GM23338 (cell line): ENCODE measurements around the gene RNF112. TPM values are rescaled to one million over a fixed set of nuclear protein-coding genes. Genes with fewer than 3 reads are reported as not detected.

Source experiments
- ATAC-seq: fragments of 200-7000 bp; cut with Tn5 transposase; 3 replicates; pipeline ENCODE4 v1.9.1; 2020
- DNase-seq: peaks from one replicate; pipeline ENCODE4 v3.0.0-alpha.2; 2015; ENCODE audit warnings: low spot score
- H2AFZ ChIP-seq: fragments of 200-600 bp; sonication (generic); 2 replicates; pipeline ENCODE4 v1.8.0; 2016; ENCODE audit warnings: antibody characterized with exemption, mild to moderate bottlenecking, moderate library complexity
- H3F3A ChIP-seq: fragments of 200-600 bp; sonication (generic); replicated peaks from 2 replicates; pipeline ENCODE4 v1.8.0; 2017; ENCODE audit warnings: antibody characterized with exemption, mixed run types, low read depth
- H3K27ac ChIP-seq: fragments of 200-600 bp; sonication (generic); 2 replicates; pipeline ENCODE4 v1.6.1; 2016; ENCODE audit warnings: low read depth
- H3K27me3 ChIP-seq: fragments of 200-600 bp; sonication (generic); 2 replicates; pipeline ENCODE4 v1.8.0; 2016; ENCODE audit warnings: mild to moderate bottlenecking, mixed run types, moderate library complexity; ENCODE audit not compliant: insufficient read depth
- H3K36me3 ChIP-seq: fragments of 200-600 bp; sonication (generic); 2 replicates; pipeline ENCODE4 v1.8.0; 2016; ENCODE audit warnings: mild to moderate bottlenecking; ENCODE audit not compliant: insufficient read depth
- H3K4me1 ChIP-seq: fragments of 200-600 bp; sonication (generic); 2 replicates; pipeline ENCODE4 v1.8.0; 2016; ENCODE audit warnings: mild to moderate bottlenecking, moderate library complexity; ENCODE audit not compliant: insufficient read depth
- H3K4me2 ChIP-seq: fragments of 200-600 bp; sonication (generic); 2 replicates; pipeline ENCODE4 v1.7.1; 2017; ENCODE audit warnings: mixed run types
- H3K4me3 ChIP-seq: fragments of 200-600 bp; sonication (generic); 2 replicates; pipeline ENCODE4 v1.6.1; 2016; ENCODE audit warnings: mixed run types
- H3K79me2 ChIP-seq: fragments of 200-600 bp; sonication (generic); replicated peaks from 2 replicates; pipeline ENCODE4 v1.8.0; 2017; ENCODE audit warnings: mild to moderate bottlenecking; ENCODE audit not compliant: insufficient read depth
- H3K9me2 ChIP-seq: fragments of 200-600 bp; sonication (generic); 2 replicates; pipeline ENCODE4 v1.8.0; 2017; ENCODE audit not compliant: insufficient read depth
- H4K20me1 ChIP-seq: fragments of 200-600 bp; sonication (generic); replicated peaks from 2 replicates; pipeline ENCODE4 v1.8.0; 2017; ENCODE audit warnings: mild to moderate bottlenecking; ENCODE audit not compliant: insufficient read depth
- H3K27ac Mint-ChIP-seq: 2 replicates; pipeline ENCODE4 v1.8.0; 2020; ENCODE audit warnings: inconsistent platforms, mild to moderate bottlenecking, moderate library complexity, mixed read lengths
- H3K27me3 Mint-ChIP-seq: 3 replicates; pipeline ENCODE4 v1.8.0; 2022; ENCODE audit warnings: low read depth, mild to moderate bottlenecking, moderate library complexity, mixed read lengths, inconsistent platforms; ENCODE audit not compliant: insufficient read depth, poor library complexity
- H3K36me3 Mint-ChIP-seq: 3 replicates; pipeline ENCODE4 v1.8.0; 2021; ENCODE audit warnings: low read depth, mild to moderate bottlenecking, inconsistent platforms, moderate library complexity, mixed read lengths
- H3K4me1 Mint-ChIP-seq: 3 replicates; pipeline ENCODE4 v1.8.0; 2020; ENCODE audit warnings: mild to moderate bottlenecking, inconsistent platforms, mixed read lengths
- H3K4me3 Mint-ChIP-seq: 3 replicates; pipeline ENCODE4 v1.8.0; 2021; ENCODE audit warnings: moderate library complexity, mild to moderate bottlenecking, inconsistent platforms, mixed read lengths
- H3K9me3 Mint-ChIP-seq: 3 replicates; pipeline ENCODE4 v1.8.0; 2020; ENCODE audit warnings: moderate library complexity, mild to moderate bottlenecking, inconsistent platforms, mixed read lengths
- CREB1 ChIP-seq: fragments of 250-450 bp; sonication (Bioruptor Pico); IDR thresholded peaks from 2 replicates; pipeline ENCODE4 v1.5.0; 2020; ENCODE audit warnings: low read depth, mild to moderate bottlenecking, moderate library complexity
- EZH2 ChIP-seq: fragments of 200-600 bp; sonication (generic); IDR thresholded peaks from one replicate; pipeline ENCODE4 v1.8.0; 2017; ENCODE audit warnings: antibody characterized with exemption, mild to moderate bottlenecking, low read depth; ENCODE audit not compliant: unreplicated experiment
- JUNB ChIP-seq: IDR thresholded peaks from one replicate; pipeline ENCODE4 v1.6.1; 2016; ENCODE audit warnings: antibody characterized with exemption; ENCODE audit not compliant: unreplicated experiment
- NANOG ChIP-seq: IDR thresholded peaks from 2 replicates; pipeline ENCODE4 v1.6.1; 2016; ENCODE audit warnings: antibody characterized with exemption, borderline replicate concordance
- STAT1 ChIP-seq: IDR thresholded peaks from one replicate; pipeline ENCODE4 v1.6.1; 2016; ENCODE audit warnings: antibody characterized with exemption; ENCODE audit not compliant: unreplicated experiment
- ZNF114 ChIP-seq: fragments of 250-450 bp; sonication (Bioruptor Pico); IDR thresholded peaks from 2 replicates; pipeline ENCODE4 v1.5.0; 2020; ENCODE audit warnings: mild to moderate bottlenecking, moderate library complexity
- ZNF331 ChIP-seq: fragments of 250-450 bp; sonication (Bioruptor Pico); IDR thresholded peaks from 2 replicates; pipeline ENCODE4 v1.5.0; 2020; ENCODE audit warnings: low read depth, mild to moderate bottlenecking, moderate library complexity
- polyA plus RNA-seq: library from polyadenylated mRNA; unstranded; fragments of >200 nt; fragmentation: Nextera tagmentation; extraction: Ambion mirVana; gene quantifications from 2 replicates; pipeline ENCODE4 v1.2.1, GENCODE V29; 2016
- total RNA-seq: library from RNA; depleted of rRNA; stranded (reverse); fragments of >200 nt; shearing (Covaris generic); gene quantifications from 2 replicates; pipeline ENCODE4 v1.2.3, GENCODE V29; 2014
- TF ChIP-seq, protein P1 (sequence below): IDR thresholded peaks from one replicate; pipeline ENCODE4 v1.6.1; 2018; ENCODE audit warnings: antibody characterized with exemption; ENCODE audit not compliant: unreplicated experiment
- TF ChIP-seq, protein P2 (sequence below): fragments of 250-450 bp; sonication (Bioruptor Pico); IDR thresholded peaks from 2 replicates; pipeline ENCODE4 v1.5.0; 2020; ENCODE audit warnings: mild to moderate bottlenecking, moderate library complexity

RNF112 gene
- total and polyA plus RNA-seq, 2 experiments from 2014 or later: 0.42 to 4.1 TPM

DNA sequence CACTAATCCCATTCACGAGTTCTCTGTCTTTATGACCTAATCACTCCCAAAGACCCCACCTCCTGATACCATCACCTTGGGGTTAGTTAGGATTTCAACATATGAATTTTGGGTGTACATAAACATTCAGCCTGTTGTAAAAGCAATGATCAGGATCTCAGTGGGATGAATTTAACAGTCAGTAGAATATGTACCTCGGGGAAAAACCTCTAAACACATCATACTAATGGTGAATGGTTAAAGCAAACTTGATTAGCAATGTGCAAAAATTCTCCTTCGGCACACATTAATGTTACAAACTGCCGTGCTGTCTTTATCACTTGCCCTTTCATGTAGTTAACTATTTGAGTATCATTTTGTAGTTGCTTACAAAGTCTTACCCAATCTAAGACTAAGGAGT, 10.2 kb downstream of the RNF112 start:
- no peak overlapping the region for H3K27ac Mint-ChIP-seq
- Histone ChIP-seq H3K4me2 (no peak overlapping the region), H3K9me2 (0 out of 2 replicates have a peak, but pooled peaks cover 3% of the 10 kb centered on the region), H3F3A (0 out of 2 replicates have a peak, but pooled peaks cover 2% of the 10 kb centered on the region), H2AFZ (peak overlapping the region; percentile 21; the same call in 1 of the 2 replicates), H4K20me1 (no peaks in the 10 kb centered on the region), H3K4me3 (no peak overlapping the region), H3K27ac (no peak overlapping the region), H3K4me1 (peaks cover 2% of the 10 kb centered on the region), H3K27me3 (no peaks in the 10 kb centered on the region), H3K36me3 (no peaks in the 10 kb centered on the region), H3K79me2 (no peaks in the 10 kb centered on the region)
- H3K36me3 Mint-ChIP-seq: no peaks in the 10 kb centered on the region; the same call in 2 of the 3 replicates
- no peak for ATAC-seq
- peaks cover 7% of the 10 kb centered on the region for H3K27me3 Mint-ChIP-seq
- H3K9me3 Mint-ChIP-seq: no peaks in the 10 kb centered on the region; the same call in 2 of the 3 replicates
- no peak for DNase-seq
- TF ChIP-seq, protein P1, sequence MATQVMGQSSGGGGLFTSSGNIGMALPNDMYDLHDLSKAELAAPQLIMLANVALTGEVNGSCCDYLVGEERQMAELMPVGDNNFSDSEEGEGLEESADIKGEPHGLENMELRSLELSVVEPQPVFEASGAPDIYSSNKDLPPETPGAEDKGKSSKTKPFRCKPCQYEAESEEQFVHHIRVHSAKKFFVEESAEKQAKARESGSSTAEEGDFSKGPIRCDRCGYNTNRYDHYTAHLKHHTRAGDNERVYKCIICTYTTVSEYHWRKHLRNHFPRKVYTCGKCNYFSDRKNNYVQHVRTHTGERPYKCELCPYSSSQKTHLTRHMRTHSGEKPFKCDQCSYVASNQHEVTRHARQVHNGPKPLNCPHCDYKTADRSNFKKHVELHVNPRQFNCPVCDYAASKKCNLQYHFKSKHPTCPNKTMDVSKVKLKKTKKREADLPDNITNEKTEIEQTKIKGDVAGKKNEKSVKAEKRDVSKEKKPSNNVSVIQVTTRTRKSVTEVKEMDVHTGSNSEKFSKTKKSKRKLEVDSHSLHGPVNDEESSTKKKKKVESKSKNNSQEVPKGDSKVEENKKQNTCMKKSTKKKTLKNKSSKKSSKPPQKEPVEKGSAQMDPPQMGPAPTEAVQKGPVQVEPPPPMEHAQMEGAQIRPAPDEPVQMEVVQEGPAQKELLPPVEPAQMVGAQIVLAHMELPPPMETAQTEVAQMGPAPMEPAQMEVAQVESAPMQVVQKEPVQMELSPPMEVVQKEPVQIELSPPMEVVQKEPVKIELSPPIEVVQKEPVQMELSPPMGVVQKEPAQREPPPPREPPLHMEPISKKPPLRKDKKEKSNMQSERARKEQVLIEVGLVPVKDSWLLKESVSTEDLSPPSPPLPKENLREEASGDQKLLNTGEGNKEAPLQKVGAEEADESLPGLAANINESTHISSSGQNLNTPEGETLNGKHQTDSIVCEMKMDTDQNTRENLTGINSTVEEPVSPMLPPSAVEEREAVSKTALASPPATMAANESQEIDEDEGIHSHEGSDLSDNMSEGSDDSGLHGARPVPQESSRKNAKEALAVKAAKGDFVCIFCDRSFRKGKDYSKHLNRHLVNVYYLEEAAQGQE: no peak
- TF ChIP-seq ZNF114 (CRISPR knock-in tag) (no peak), ZNF331 (no peak), CREB1 (CRISPR knock-in tag) (no peak), EZH2 (no peak), NANOG (no peak), STAT1 (no peak), JUNB (no peak)
- TF ChIP-seq, protein P2, sequence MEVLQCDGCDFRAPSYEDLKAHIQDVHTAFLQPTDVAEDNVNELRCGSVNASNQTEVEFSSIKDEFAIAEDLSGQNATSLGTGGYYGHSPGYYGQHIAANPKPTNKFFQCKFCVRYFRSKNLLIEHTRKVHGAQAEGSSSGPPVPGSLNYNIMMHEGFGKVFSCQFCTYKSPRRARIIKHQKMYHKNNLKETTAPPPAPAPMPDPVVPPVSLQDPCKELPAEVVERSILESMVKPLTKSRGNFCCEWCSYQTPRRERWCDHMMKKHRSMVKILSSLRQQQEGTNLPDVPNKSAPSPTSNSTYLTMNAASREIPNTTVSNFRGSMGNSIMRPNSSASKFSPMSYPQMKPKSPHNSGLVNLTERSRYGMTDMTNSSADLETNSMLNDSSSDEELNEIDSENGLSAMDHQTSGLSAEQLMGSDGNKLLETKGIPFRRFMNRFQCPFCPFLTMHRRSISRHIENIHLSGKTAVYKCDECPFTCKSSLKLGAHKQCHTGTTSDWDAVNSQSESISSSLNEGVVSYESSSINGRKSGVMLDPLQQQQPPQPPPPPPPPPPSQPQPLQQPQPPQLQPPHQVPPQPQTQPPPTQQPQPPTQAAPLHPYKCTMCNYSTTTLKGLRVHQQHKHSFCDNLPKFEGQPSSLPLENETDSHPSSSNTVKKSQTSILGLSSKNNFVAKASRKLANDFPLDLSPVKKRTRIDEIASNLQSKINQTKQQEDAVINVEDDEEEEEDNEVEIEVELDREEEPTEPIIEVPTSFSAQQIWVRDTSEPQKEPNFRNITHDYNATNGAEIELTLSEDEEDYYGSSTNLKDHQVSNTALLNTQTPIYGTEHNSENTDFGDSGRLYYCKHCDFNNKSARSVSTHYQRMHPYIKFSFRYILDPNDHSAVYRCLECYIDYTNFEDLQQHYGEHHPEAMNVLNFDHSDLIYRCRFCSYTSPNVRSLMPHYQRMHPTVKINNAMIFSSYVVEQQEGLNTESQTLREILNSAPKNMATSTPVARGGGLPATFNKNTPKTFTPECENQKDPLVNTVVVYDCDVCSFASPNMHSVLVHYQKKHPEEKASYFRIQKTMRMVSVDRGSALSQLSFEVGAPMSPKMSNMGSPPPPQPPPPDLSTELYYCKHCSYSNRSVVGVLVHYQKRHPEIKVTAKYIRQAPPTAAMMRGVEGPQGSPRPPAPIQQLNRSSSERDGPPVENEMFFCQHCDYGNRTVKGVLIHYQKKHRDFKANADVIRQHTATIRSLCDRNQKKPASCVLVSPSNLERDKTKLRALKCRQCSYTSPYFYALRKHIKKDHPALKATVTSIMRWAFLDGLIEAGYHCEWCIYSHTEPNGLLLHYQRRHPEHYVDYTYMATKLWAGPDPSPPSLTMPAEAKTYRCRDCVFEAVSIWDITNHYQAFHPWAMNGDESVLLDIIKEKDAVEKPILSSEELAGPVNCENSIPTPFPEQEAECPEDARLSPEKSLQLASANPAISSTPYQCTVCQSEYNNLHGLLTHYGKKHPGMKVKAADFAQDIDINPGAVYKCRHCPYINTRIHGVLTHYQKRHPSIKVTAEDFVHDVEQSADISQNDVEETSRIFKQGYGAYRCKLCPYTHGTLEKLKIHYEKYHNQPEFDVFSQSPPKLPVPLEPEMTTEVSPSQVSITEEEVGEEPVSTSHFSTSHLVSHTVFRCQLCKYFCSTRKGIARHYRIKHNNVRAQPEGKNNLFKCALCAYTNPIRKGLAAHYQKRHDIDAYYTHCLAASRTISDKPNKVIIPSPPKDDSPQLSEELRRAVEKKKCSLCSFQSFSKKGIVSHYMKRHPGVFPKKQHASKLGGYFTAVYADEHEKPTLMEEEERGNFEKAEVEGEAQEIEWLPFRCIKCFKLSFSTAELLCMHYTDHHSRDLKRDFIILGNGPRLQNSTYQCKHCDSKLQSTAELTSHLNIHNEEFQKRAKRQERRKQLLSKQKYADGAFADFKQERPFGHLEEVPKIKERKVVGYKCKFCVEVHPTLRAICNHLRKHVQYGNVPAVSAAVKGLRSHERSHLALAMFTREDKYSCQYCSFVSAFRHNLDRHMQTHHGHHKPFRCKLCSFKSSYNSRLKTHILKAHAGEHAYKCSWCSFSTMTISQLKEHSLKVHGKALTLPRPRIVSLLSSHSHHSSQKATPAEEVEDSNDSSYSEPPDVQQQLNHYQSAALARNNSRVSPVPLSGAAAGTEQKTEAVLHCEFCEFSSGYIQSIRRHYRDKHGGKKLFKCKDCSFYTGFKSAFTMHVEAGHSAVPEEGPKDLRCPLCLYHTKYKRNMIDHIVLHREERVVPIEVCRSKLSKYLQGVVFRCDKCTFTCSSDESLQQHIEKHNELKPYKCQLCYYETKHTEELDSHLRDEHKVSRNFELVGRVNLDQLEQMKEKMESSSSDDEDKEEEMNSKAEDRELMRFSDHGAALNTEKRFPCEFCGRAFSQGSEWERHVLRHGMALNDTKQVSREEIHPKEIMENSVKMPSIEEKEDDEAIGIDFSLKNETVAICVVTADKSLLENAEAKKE (CRISPR knock-in tag): no peak
- peaks cover 2% of the 10 kb centered on the region for H3K4me1 Mint-ChIP-seq
- H3K4me3 Mint-ChIP-seq: no peak overlapping the region
